Mesenchymal stem cell (in vitro differentiated cells and primary cell): Measurements from ENCODE around the gene POM121C.
"Not testable (repeated sequence)": the region's sequence is repeated elsewhere in the genome, so short reads cannot be mapped to it uniquely, and the experiment has no call there.

ENCODE experiments used
- DNase-seq: peaks from one replicate; pipeline ENCODE4 v3.0.0-alpha.2; 2013
- H2AFZ ChIP-seq: one replicate; pipeline ENCODE4 v1.6.1; 2013; ENCODE audit warnings: low read depth, mild to moderate bottlenecking, control low read depth, inconsistent platforms, low read length, moderate library complexity
- H2AK5ac ChIP-seq: 2 replicates; pipeline ENCODE4 v1.6.1; 2013; ENCODE audit warnings: low read length, moderate library complexity, mild to moderate bottlenecking, inconsistent platforms; ENCODE audit not compliant: severe bottlenecking
- H2BK120ac ChIP-seq: one replicate; pipeline ENCODE4 v1.6.1; 2013; ENCODE audit warnings: low read depth, mild to moderate bottlenecking, inconsistent platforms, low read length, moderate library complexity
- H2BK12ac ChIP-seq, 2 experiments: one replicate each; pipeline ENCODE4 v1.6.1; 2013; ENCODE audit warnings: inconsistent platforms in 2 of 2, low read length in 2 of 2, mild to moderate bottlenecking in 2 of 2, moderate library complexity in 2 of 2, control low read depth in 1 of 2
- H2BK15ac ChIP-seq: one replicate; pipeline ENCODE4 v1.6.1; 2013; ENCODE audit warnings: mild to moderate bottlenecking, low read depth, inconsistent platforms; ENCODE audit not compliant: poor library complexity, severe bottlenecking
- H2BK5ac ChIP-seq: 2 replicates; pipeline ENCODE4 v1.6.1; 2013; ENCODE audit warnings: low read depth, mild to moderate bottlenecking, low read length, control low read depth, inconsistent platforms; ENCODE audit not compliant: poor library complexity, severe bottlenecking
- H3K14ac ChIP-seq, 2 experiments: one replicate each; pipeline ENCODE4 v1.6.1; 2013; ENCODE audit warnings: inconsistent platforms in 2 of 2, low read length in 2 of 2, control low read depth in 1 of 2, mild to moderate bottlenecking in 1 of 2, moderate library complexity in 1 of 2
- H3K18ac ChIP-seq, 2 experiments: one replicate each; pipeline ENCODE4 v1.6.1; 2013; ENCODE audit warnings: inconsistent platforms in 2 of 2, low read length in 2 of 2, control low read depth in 1 of 2, low read depth in 1 of 2, mild to moderate bottlenecking in 1 of 2
- H3K23ac ChIP-seq, 2 experiments: one replicate each; pipeline ENCODE4 v1.6.1; 2013; ENCODE audit warnings: inconsistent platforms in 2 of 2, low read length in 2 of 2, mild to moderate bottlenecking in 2 of 2, moderate library complexity in 2 of 2, control low read depth in 1 of 2
- H3K27ac ChIP-seq: 2 replicates; pipeline ENCODE4 v1.5.1; 2013; ENCODE audit warnings: mild to moderate bottlenecking, moderate library complexity, low read length, control low read depth, inconsistent platforms; ENCODE audit not compliant: poor library complexity, severe bottlenecking
- H3K27me3 ChIP-seq, 2 experiments: 2 replicates each; pipeline versions ENCODE4 v1.6.1 to v1.7.0; 2013; ENCODE audit warnings: low read length in 2 of 2, mild to moderate bottlenecking in 2 of 2, moderate library complexity in 2 of 2, control low read depth in 1 of 2, inconsistent platforms in 1 of 2; ENCODE audit not compliant: control insufficient read depth in 1 of 2, insufficient read depth in 1 of 2
- H3K36me3 ChIP-seq, 2 experiments: 2 replicates each; pipeline versions ENCODE4 v1.6.1 to v1.7.0; 2013; ENCODE audit warnings: low read length in 2 of 2, control low read depth in 1 of 2, inconsistent platforms in 1 of 2, low read depth in 1 of 2, mild to moderate bottlenecking in 1 of 2; ENCODE audit not compliant: insufficient read depth in 2 of 2, control insufficient read depth in 1 of 2
- H3K4ac ChIP-seq, 2 experiments: one replicate each; pipeline ENCODE4 v1.6.1; 2013; ENCODE audit warnings: inconsistent platforms in 2 of 2, low read length in 2 of 2, mild to moderate bottlenecking in 2 of 2, moderate library complexity in 2 of 2, control low read depth in 1 of 2, low read depth in 1 of 2
- H3K4me1 ChIP-seq: 2 replicates; pipeline ENCODE4 v1.6.1; 2013; ENCODE audit warnings: low read depth, low read length, control low read depth; ENCODE audit not compliant: control insufficient read depth, insufficient read depth
- H3K4me2 ChIP-seq: 2 replicates; pipeline ENCODE4 v1.6.1; 2013; ENCODE audit warnings: low read length, mild to moderate bottlenecking, inconsistent platforms; ENCODE audit not compliant: poor library complexity, severe bottlenecking
- H3K4me3 ChIP-seq, 2 experiments: 2 replicates each; pipeline versions ENCODE4 v1.5.1 to v1.7.0; 2013; ENCODE audit warnings: low read length in 2 of 2, mild to moderate bottlenecking in 2 of 2, control low read depth in 1 of 2, low read depth in 1 of 2; ENCODE audit not compliant: insufficient read depth in 1 of 2
- H3K79me1 ChIP-seq: replicated peaks from 2 replicates; pipeline ENCODE4 v1.6.1; 2013; ENCODE audit warnings: mild to moderate bottlenecking, control low read depth, low read length, inconsistent platforms; ENCODE audit not compliant: poor library complexity, severe bottlenecking
- H3K9ac ChIP-seq: 2 replicates; pipeline ENCODE4 v1.7.0; 2013; ENCODE audit warnings: mild to moderate bottlenecking, low read length, moderate library complexity
- H3K9me3 ChIP-seq: 2 replicates; pipeline ENCODE4 v1.7.0; 2013; ENCODE audit warnings: mild to moderate bottlenecking, low read length; ENCODE audit not compliant: control insufficient read depth
- H4K8ac ChIP-seq: one replicate; pipeline ENCODE4 v1.6.1; 2013; ENCODE audit warnings: inconsistent platforms, mild to moderate bottlenecking, low read length, moderate library complexity
- H4K91ac ChIP-seq: one replicate; pipeline ENCODE4 v1.6.1; 2013; ENCODE audit warnings: mild to moderate bottlenecking, low read length, inconsistent platforms
- WGBS: methylation state at CpG from one replicate; pipeline ENCODE4 v1.1.7; 2013; ENCODE audit warnings: mixed read lengths; 5-methylcytosine and 5-hydroxymethylcytosine counted together

Gene POM121C

GRCh38 chr7:75416787-75417186 lies 69.3 kb downstream of the POM121C start:
- not testable (repeated sequence) for H3K4ac ChIP-seq, H3K4me3 ChIP-seq, H3K9ac ChIP-seq, H3K27ac ChIP-seq, H3K23ac ChIP-seq, H3K4me2 ChIP-seq, H2BK5ac ChIP-seq, H2BK12ac ChIP-seq, H3K18ac ChIP-seq, H2BK15ac ChIP-seq, DNase-seq, H3K27me3 ChIP-seq, H3K79me1 ChIP-seq, H3K9me3 ChIP-seq, H2AFZ ChIP-seq, H4K8ac ChIP-seq, H2AK5ac ChIP-seq, H3K4me1 ChIP-seq, H2BK120ac ChIP-seq, H3K14ac ChIP-seq, H4K91ac ChIP-seq
- 89% methylated on average over 3 of the region's 9 CpGs for WGBS
- H3K36me3 ChIP-seq = peaks cover 20 to 47% of the 10 kb centered on the region in 2 experiments

DNA sequence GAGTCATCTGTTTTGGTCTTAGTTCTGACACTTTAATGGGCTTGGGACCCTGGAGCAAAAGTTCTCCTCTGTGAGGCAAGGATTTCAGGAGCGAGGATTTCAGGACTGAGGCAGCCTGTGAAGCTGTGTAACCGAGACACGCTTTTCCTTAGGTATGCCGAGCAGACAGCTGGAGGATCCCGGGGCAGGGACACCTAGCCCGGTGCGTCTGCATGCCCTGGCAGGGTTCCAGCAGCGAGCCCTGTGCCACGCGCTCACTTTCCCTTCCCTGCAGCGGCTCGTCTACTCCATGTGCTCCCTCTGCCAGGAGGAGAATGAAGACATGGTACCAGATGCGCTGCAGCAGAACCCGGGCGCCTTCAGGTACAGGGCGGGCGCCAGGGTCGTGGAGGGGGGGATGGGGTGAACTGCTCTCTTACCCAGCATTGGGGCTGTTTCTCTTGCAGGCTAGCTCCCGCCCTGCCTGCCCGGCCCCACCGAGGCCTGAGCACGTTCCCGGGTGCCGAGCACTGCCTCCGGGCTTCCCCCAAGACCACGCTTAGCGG lies 70.2 kb downstream of the POM121C start:
- not testable (repeated sequence) for H3K79me1 ChIP-seq, H4K91ac ChIP-seq, H3K18ac ChIP-seq, H2AK5ac ChIP-seq, H2BK120ac ChIP-seq, H3K9me3 ChIP-seq, H4K8ac ChIP-seq, H2BK12ac ChIP-seq, DNase-seq, H3K27ac ChIP-seq, H2AFZ ChIP-seq, H2BK5ac ChIP-seq, H3K4ac ChIP-seq, H2BK15ac ChIP-seq, H3K23ac ChIP-seq, H3K4me3 ChIP-seq, H3K9ac ChIP-seq, H3K14ac ChIP-seq, H3K4me1 ChIP-seq, H3K4me2 ChIP-seq, H3K27me3 ChIP-seq
- H3K36me3 ChIP-seq = peaks cover 16 to 39% of the 10 kb centered on the region in 2 experiments
- WGBS = 96% methylated on average over 10 of the region's 27 CpGs

GRCh38 chr7:75415428-75415817 lies 70.7 kb downstream of the POM121C start:
- H3K23ac ChIP-seq, DNase-seq, H3K4ac ChIP-seq, H3K4me3 ChIP-seq, H2AFZ ChIP-seq, H4K8ac ChIP-seq, H2AK5ac ChIP-seq, H2BK120ac ChIP-seq, H3K18ac ChIP-seq, H3K9me3 ChIP-seq, H3K14ac ChIP-seq, H3K9ac ChIP-seq, H3K27me3 ChIP-seq, H4K91ac ChIP-seq, H2BK12ac ChIP-seq, H3K79me1 ChIP-seq, H2BK5ac ChIP-seq, H3K4me2 ChIP-seq, H2BK15ac ChIP-seq, H3K4me1 ChIP-seq: not testable (repeated sequence)
- Histone ChIP-seq H3K27ac (peak overlapping the region; percentile 49), H3K36me3 (peaks cover 13 to 34% of the 10 kb centered on the region in 2 experiments)
- WGBS = 100% methylated on average over 8 of the region's 11 CpGs

- H2BK12ac ChIP-seq, DNase-seq, H3K9me3 ChIP-seq, H4K8ac ChIP-seq, H3K23ac ChIP-seq, H3K18ac ChIP-seq, H2BK120ac ChIP-seq, H3K9ac ChIP-seq, H3K27me3 ChIP-seq, H3K4me1 ChIP-seq, H2AK5ac ChIP-seq, H4K91ac ChIP-seq, H3K79me1 ChIP-seq, H3K4ac ChIP-seq, H2BK5ac ChIP-seq, H3K4me3 ChIP-seq, H3K14ac ChIP-seq, H3K4me2 ChIP-seq, H2BK15ac ChIP-seq, H2AFZ ChIP-seq: not testable (repeated sequence)
- H3K36me3 ChIP-seq = peaks cover 12 to 29% of the 10 kb centered on the region in 2 experiments
- 85% methylated on average over 5 of the region's 13 CpGs for WGBS
- peak overlapping the region; percentile 49 for H3K27ac ChIP-seq
Measured at GRCh38 chr7:75414708-75415427, 71.2 kb downstream of the POM121C start.
